ENCODE data around the gene PRKCE.

The PRKCE gene

GRCh38 chr2:45872211-45872610, 220.7 kb downstream of the PRKCE start:
- no peak overlapping the region for H3K27ac ChIP-seq
- no peak for DNase-seq (ENCODE audit: low read depth, low spot score)
- no peaks in the 10 kb centered on the region for H3K36me3 ChIP-seq (ENCODE audit: insufficient read depth, low read length)
- H3K9ac ChIP-seq (ENCODE audit: insufficient read length), result no peak overlapping the region
- no peak for TF ChIP-seq EZH2 (IDR thresholded peaks at IDR 0.05)
- TF ChIP-seq POLR2AphosphoS5 (IDR thresholded peaks at IDR 0.05; ENCODE audit: borderline replicate concordance, low read depth, low read length), result no peak
- no peak for TF ChIP-seq FOXP2 (optimal IDR thresholded peaks at IDR 0.05; ENCODE audit: control extremely low read depth, extremely low read length, insufficient read depth)
- no peak overlapping the region for H3K4me3 ChIP-seq
- no peaks in the 10 kb centered on the region for H3K9me3 ChIP-seq (ENCODE audit: low read depth, low read length)

DNA sequence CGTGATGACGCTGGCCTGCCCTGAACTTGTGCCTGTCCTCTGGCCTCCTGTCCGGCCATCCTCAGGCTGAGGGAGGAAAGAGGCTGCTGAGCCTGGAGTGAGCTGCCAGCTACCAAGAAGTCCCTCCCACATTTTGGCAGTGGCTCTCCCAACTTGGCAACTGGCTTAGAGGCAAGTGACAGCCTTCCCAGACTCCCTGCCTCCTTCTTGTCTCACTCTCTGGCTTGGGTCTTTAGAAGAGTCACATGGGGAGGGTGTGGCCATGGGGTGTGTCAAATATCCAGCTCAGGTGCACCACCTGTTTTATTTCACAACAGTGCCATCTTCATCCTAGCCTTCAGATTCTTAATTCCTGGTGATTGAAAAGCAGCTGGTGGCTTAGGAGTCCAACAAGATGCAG, 222.9 kb downstream of the PRKCE start:
- H3K9ac ChIP-seq (ENCODE audit: insufficient read length), result no peak overlapping the region
- no peak overlapping the region for H3K4me3 ChIP-seq
- H3K27ac ChIP-seq, result no peak overlapping the region
- H3K36me3 ChIP-seq (ENCODE audit: insufficient read depth, low read length), result no peaks in the 10 kb centered on the region
- no peak for TF ChIP-seq FOXP2 (optimal IDR thresholded peaks at IDR 0.05; ENCODE audit: control extremely low read depth, extremely low read length, insufficient read depth)
- no peak for TF ChIP-seq EZH2 (IDR thresholded peaks at IDR 0.05)
- TF ChIP-seq POLR2AphosphoS5 (IDR thresholded peaks at IDR 0.05; ENCODE audit: borderline replicate concordance, low read depth, low read length), result no peak
- H3K9me3 ChIP-seq (ENCODE audit: low read depth, low read length), result no peaks in the 10 kb centered on the region
- no peak for DNase-seq (ENCODE audit: low read depth, low spot score)

DNA sequence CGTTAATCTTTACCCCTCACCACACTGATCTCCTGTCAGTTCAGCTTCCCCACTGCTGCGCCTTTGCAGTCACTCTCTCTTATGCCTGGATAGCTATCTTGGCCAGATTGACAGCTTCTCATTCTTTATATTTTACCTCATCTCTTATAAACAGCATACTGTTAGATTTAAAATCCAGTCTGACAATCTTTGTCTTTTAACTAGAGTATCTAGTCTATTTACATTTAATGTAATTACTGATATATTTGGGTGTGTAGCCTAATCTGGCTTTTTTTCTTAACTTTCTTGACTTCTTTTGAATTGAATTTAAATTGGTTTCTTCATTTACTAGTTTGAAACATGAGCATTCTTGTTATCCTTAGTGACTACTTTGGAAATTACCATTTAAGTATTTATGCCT, 225.1 kb downstream of the PRKCE start:
- no peak for TF ChIP-seq EZH2 (IDR thresholded peaks at IDR 0.05)
- TF ChIP-seq FOXP2 (optimal IDR thresholded peaks at IDR 0.05; ENCODE audit: control extremely low read depth, extremely low read length, insufficient read depth), result no peak
- Histone ChIP-seq H3K4me3 (no peak overlapping the region), H3K27ac (no peak overlapping the region), H3K9ac (ENCODE audit: insufficient read length) (no peak overlapping the region), H3K36me3 (ENCODE audit: insufficient read depth, low read length) (no peaks in the 10 kb centered on the region), H3K9me3 (ENCODE audit: low read depth, low read length) (no peaks in the 10 kb centered on the region)
- no peak for DNase-seq (ENCODE audit: low read depth, low spot score)

- Histone ChIP-seq H3K9ac (ENCODE audit: insufficient read length) (no peak overlapping the region), H3K9me3 (ENCODE audit: low read depth, low read length) (no peaks in the 10 kb centered on the region), H3K36me3 (ENCODE audit: insufficient read depth, low read length) (no peaks in the 10 kb centered on the region), H3K4me3 (no peak overlapping the region), H3K27ac (no peak overlapping the region)
- TF ChIP-seq EZH2 (IDR thresholded peaks at IDR 0.05), result no peak
- TF ChIP-seq POLR2AphosphoS5 (IDR thresholded peaks at IDR 0.05; ENCODE audit: borderline replicate concordance, low read depth, low read length), result no peak
- no peak for TF ChIP-seq FOXP2 (optimal IDR thresholded peaks at IDR 0.05; ENCODE audit: control extremely low read depth, extremely low read length, insufficient read depth)
- DNase-seq (ENCODE audit: low read depth, low spot score), result no peak
Observed at GRCh38 chr2:45879406-45879805, 227.9 kb downstream of the PRKCE start.

DNA sequence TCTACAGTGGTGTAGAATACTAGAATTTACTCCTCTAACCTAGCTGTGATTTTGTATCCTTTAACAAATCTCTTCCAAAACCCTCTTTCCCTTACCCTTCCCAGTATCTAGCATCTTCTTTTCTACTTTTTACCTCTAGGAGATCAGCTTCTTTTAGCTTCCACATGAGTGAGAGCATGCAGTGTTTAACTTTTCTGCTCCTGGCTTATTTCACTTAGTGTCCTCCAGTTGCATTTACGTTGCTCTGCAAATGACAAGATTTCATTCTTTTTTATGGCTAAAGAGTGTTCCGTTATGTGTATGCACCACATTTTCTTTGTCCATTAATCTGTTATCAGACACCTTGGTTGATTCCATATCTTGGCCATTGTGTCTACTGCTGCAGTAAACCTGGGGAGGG, 228.5 kb downstream of the PRKCE start:
- TF ChIP-seq EZH2 (IDR thresholded peaks at IDR 0.05) (no peak), FOXP2 (optimal IDR thresholded peaks at IDR 0.05; ENCODE audit: control extremely low read depth, extremely low read length, insufficient read depth) (no peak), POLR2AphosphoS5 (IDR thresholded peaks at IDR 0.05; ENCODE audit: borderline replicate concordance, low read depth, low read length) (no peak)
- no peak overlapping the region for H3K9ac ChIP-seq (ENCODE audit: insufficient read length)
- no peak for DNase-seq (ENCODE audit: low read depth, low spot score)
- no peaks in the 10 kb centered on the region for H3K36me3 ChIP-seq (ENCODE audit: insufficient read depth, low read length)
- no peak overlapping the region for H3K4me3 ChIP-seq
- no peak overlapping the region for H3K27ac ChIP-seq
- no peaks in the 10 kb centered on the region for H3K9me3 ChIP-seq (ENCODE audit: low read depth, low read length)

- DNase-seq (ENCODE audit: low read depth, low spot score), result no peak
- Histone ChIP-seq H3K36me3 (ENCODE audit: insufficient read depth, low read length) (no peaks in the 10 kb centered on the region), H3K9me3 (ENCODE audit: low read depth, low read length) (no peaks in the 10 kb centered on the region), H3K4me3 (no peak overlapping the region), H3K27ac (no peak overlapping the region), H3K9ac (ENCODE audit: insufficient read length) (no peak overlapping the region)
- TF ChIP-seq POLR2AphosphoS5 (IDR thresholded peaks at IDR 0.05; ENCODE audit: borderline replicate concordance, low read depth, low read length), result no peak
- TF ChIP-seq FOXP2 (optimal IDR thresholded peaks at IDR 0.05; ENCODE audit: control extremely low read depth, extremely low read length, insufficient read depth), result no peak
- TF ChIP-seq EZH2 (IDR thresholded peaks at IDR 0.05), result no peak
Observed at GRCh38 chr2:45881970-45882581, 230.6 kb downstream of the PRKCE start.

DNA sequence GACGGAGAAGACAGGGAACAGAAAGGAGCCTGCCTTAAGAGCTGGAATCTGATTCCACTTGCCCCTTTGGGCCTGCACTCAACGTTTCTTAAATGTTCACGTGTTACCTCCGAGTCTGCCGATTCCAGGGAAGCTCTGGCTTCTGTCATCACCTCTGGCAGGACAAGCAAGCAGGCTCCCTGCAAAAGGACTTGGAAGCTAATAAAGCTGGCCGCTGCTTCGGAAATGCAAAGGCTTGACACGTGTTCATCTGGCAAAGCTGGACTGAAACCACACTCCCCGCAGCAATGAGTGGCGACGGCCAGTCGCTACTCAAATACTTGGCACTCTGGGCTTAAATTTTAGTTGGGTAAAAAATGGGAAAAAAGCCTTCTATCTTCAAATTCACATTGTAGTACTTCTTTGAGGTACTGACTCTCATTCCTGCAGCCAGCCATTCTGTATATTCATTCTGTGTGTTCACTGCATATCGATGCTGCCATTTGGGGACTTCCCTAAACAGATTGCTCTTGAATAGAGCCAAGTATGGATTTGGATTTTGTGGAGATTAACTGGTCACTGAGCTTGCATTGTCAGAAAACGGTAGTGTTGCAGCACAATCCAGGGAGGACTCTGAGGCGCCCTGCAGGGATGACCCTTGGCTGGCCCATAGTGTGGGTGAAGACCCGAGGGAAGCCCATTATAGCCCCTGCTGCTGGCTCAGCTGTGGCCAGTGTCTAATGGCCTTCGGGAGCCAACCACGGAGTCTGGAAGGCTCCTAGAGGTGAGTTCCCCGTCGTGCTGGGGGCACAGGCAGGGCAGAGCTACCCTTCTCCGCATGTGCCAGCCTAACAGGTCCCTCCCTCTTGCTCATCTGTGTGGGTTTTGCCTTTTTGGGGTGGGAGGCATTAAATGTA, 231.5 kb downstream of the PRKCE start:
- no peak for DNase-seq (ENCODE audit: low read depth, low spot score)
- no peak overlapping the region for H3K27ac ChIP-seq

DNA sequence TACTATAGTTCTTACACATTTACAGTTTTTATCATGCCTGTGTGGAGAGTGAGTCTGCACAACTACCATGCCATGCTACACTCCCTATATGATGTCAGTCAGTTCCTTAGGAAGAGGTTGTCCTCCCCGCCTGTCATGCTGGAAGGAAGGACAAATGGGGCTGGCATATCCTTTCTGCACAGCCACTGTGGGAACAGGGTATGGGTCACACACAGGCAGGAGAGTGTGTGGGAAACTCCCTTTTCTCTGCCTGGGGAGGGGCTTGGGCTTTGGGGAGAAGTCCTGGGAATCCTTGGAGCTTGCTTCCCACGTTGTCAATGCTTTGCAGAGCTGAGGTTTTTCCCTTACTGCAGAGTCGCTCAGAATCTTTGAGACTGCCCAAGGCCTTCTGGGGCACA, 232.1 kb downstream of the PRKCE start:
- TF ChIP-seq POLR2AphosphoS5 (IDR thresholded peaks at IDR 0.05; ENCODE audit: borderline replicate concordance, low read depth, low read length) (no peak), EZH2 (IDR thresholded peaks at IDR 0.05) (no peak), FOXP2 (optimal IDR thresholded peaks at IDR 0.05; ENCODE audit: control extremely low read depth, extremely low read length, insufficient read depth) (no peak)
- no peak for DNase-seq (ENCODE audit: low read depth, low spot score)
- H3K9me3 ChIP-seq (ENCODE audit: low read depth, low read length), result no peaks in the 10 kb centered on the region
- no peaks in the 10 kb centered on the region for H3K36me3 ChIP-seq (ENCODE audit: insufficient read depth, low read length)
- H3K9ac ChIP-seq (ENCODE audit: insufficient read length), result no peak overlapping the region
- no peak overlapping the region for H3K4me3 ChIP-seq
- no peak overlapping the region for H3K27ac ChIP-seq

More for the DNA sequence above, 231.5 kb downstream of the PRKCE start:
- Histone ChIP-seq H3K9ac (ENCODE audit: insufficient read length) (no peak overlapping the region), H3K36me3 (ENCODE audit: insufficient read depth, low read length) (no peaks in the 10 kb centered on the region), H3K9me3 (ENCODE audit: low read depth, low read length) (no peaks in the 10 kb centered on the region), H3K4me3 (no peak overlapping the region)
- TF ChIP-seq EZH2 (IDR thresholded peaks at IDR 0.05) (no peak), POLR2AphosphoS5 (IDR thresholded peaks at IDR 0.05; ENCODE audit: borderline replicate concordance, low read depth, low read length) (no peak), FOXP2 (optimal IDR thresholded peaks at IDR 0.05; ENCODE audit: control extremely low read depth, extremely low read length, insufficient read depth) (no peak)
